Ishikawa (cell line): ENCODE measurements around the gene RAD52.

Experiments used
- EGR1 ChIP-seq: IDR thresholded peaks from 2 replicates; pipeline ENCODE4 v1.6.1; 2012
- EP300 ChIP-seq: IDR thresholded peaks from 2 replicates; pipeline ENCODE4 v1.6.1; 2012; ENCODE audit warnings: borderline replicate concordance
- MAX ChIP-seq: IDR thresholded peaks from 2 replicates; pipeline ENCODE4 v1.6.1; 2012
- RAD21 ChIP-seq: IDR thresholded peaks from 2 replicates; pipeline ENCODE4 v1.6.1; 2012; ENCODE audit warnings: low read depth
- REST ChIP-seq: IDR thresholded peaks from 2 replicates; pipeline ENCODE4 v1.6.1; 2012; ENCODE audit warnings: low read depth, mild to moderate bottlenecking
- TCF12 ChIP-seq: IDR thresholded peaks from 2 replicates; pipeline ENCODE4 v1.6.1; 2012; ENCODE audit warnings: low read depth
- USF1 ChIP-seq: IDR thresholded peaks from 2 replicates; pipeline ENCODE4 v1.6.1; 2012
- YY1 ChIP-seq: IDR thresholded peaks from 2 replicates; pipeline ENCODE4 v1.6.1; 2012; ENCODE audit warnings: low read depth

- no peak for TF ChIP-seq EP300
- TF ChIP-seq RAD21 = no peak
- TF ChIP-seq REST = no peak
- TF ChIP-seq YY1 = no peak
- TF ChIP-seq MAX = no peak
- TF ChIP-seq TCF12 = no peak
- TF ChIP-seq USF1 = no peak
- TF ChIP-seq EGR1 = no peak
Observed at GRCh38 chr12:971991-972390, 22.5 kb upstream of the RAD52 start.
